Measurements from ENCODE around the gene STRIP2.

The STRIP2 gene

DNA sequence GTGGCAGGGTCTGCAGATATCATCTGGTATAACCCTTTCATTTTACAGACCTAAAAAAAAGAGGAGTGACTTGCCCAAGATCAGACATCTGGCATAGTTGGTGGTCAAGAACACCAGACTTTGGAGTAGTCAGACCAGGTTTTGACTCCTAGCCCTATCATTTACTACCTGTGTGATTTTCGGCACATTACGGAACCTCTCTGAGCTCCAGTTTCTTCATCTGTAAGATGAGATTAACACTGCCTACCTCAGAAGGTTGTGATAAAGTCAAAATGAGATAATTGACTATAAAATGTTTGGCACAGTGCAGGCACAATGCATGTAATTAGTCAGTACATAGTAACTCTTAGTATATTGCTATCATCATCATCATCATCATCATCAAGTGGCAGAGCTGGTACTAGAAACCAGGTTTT lies 1.2 kb downstream of the STRIP2 start:
- FAIRE-seq (no peak), DNase-seq (ENCODE audit: insufficient read length, low spot score) (no peak)

DNA sequence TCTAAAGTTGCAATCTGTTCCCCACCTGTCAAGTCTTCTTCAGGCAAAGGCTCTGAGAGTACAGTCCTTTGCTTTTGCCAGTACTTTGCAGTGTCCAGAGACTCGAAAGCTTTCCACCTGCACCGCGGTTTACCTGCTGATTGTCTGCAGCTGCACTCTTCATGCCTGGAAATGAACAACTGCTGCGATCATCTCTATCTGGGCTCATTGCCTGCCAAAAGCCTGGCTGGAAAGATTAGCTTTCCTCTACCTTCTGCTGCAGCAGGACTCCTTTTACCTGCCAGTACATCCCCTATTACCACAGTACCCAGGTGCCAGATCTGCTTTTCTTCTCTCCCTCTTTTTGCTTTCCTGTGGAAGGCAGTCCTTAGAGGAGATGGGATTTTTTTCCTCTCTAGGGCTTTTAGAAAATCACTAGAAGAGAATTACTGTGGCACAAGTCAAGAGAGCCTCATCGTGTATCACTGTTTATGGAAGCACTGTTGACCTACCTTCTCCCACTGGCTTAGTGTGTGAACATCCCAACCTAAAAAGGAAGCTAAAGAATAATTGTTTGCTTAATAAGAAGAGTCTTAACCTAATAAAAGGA lies 2.2 kb downstream of the STRIP2 start:
- FAIRE-seq (no peak), DNase-seq (ENCODE audit: insufficient read length, low spot score) (no peak)
- TF ChIP-seq, protein P1, sequence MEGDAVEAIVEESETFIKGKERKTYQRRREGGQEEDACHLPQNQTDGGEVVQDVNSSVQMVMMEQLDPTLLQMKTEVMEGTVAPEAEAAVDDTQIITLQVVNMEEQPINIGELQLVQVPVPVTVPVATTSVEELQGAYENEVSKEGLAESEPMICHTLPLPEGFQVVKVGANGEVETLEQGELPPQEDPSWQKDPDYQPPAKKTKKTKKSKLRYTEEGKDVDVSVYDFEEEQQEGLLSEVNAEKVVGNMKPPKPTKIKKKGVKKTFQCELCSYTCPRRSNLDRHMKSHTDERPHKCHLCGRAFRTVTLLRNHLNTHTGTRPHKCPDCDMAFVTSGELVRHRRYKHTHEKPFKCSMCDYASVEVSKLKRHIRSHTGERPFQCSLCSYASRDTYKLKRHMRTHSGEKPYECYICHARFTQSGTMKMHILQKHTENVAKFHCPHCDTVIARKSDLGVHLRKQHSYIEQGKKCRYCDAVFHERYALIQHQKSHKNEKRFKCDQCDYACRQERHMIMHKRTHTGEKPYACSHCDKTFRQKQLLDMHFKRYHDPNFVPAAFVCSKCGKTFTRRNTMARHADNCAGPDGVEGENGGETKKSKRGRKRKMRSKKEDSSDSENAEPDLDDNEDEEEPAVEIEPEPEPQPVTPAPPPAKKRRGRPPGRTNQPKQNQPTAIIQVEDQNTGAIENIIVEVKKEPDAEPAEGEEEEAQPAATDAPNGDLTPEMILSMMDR (IDR thresholded peaks at IDR 0.05; ENCODE audit: insufficient read depth, missing control alignments): no peak

More for the DNA sequence above, 1.2 kb downstream of the STRIP2 start:
- TF ChIP-seq, protein P1 (IDR thresholded peaks at IDR 0.05; ENCODE audit: insufficient read depth, missing control alignments): no peak

DNA sequence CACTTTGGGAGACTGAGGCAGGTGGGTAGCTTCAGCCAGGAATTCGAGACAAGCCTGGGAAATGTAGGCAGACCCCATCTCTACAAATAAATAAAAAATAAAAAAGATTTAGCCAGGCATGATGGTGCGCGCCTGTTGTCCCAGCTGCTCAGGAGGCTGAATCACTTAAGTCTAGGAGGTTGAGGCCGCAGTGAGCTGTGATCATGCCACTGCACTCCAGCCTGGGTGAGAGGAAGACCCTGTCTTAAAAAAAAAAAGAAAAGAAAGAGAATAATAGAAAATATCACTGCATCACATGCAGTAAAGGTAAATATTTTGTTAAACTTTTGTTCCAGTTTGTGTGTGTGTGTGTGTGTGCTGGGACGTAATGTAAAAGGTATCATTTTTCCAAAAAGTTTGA lies 3.0 kb downstream of the STRIP2 start:
- TF ChIP-seq, protein P1 (IDR thresholded peaks at IDR 0.05; ENCODE audit: insufficient read depth, missing control alignments): no peak
- FAIRE-seq (no peak), DNase-seq (ENCODE audit: insufficient read length, low spot score) (no peak)

DNA sequence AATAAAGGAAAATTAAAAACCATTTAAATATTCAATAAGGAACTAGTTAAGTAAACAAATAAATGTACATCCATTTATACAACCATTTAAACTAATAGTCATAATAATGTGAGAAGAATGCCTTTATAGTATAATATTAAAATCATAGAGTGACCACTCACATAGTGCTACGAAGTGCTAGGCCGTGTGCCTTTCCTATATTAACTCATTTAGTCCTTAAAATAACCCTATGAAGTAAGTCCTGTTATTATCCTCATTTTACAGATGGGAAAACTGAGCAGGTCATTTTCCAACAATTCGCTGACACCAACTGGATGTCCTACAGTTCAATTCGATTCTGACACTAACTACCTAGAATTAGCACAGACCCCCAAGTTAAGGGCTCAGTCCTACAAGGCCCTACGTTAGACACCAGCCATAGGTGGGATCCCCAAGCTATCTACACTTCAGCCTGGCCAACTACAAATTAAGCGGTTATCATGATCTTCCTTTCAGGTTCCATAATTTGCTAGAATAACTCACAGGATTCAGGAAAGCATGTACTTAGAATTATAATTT lies 4.1 kb downstream of the STRIP2 start:
- FAIRE-seq: no peak
- DNase-seq (ENCODE audit: insufficient read length, low spot score): no peak
- TF ChIP-seq, protein P1 (IDR thresholded peaks at IDR 0.05; ENCODE audit: insufficient read depth, missing control alignments): no peak

DNA sequence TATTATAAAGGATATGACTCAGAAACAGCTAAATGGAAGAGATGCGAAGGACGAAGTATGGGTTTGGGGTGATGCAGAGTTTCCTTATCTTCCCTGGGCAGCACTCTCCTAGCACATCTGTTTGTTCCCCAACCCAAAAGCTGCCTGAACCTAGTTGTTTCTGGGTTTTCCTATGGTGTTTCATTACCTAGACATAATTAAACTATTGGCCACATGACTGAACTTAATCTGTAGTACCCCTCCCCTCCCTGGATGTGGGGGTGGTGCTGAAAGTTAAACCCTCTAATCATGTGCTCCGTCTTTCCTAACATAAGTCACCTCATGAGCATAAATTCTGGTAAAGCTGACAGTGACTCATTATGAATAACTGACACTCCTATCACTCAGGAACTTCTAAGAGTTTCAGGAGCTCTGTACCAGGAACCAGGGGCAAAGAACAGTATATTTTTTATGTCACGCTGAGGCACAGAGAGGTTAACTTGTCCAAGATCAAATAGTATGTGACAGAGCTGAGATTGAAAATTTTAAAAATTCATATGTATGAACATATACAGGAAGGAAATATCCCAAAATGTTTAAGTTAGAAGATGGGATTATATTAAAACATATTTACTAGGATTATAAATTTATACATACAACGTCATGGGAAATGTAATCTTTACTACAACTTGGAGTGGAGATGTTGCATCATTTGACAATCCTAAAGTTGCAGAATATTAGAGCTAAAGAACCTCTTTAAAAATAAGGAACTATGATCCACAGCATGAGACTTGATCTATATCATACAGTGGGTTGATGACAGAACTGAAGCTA lies 4.8 kb downstream of the STRIP2 start:
- DNase-seq (ENCODE audit: insufficient read length, low spot score): no peak
- FAIRE-seq: no peak
- TF ChIP-seq, protein P1 (IDR thresholded peaks at IDR 0.05; ENCODE audit: insufficient read depth, missing control alignments): no peak

DNA sequence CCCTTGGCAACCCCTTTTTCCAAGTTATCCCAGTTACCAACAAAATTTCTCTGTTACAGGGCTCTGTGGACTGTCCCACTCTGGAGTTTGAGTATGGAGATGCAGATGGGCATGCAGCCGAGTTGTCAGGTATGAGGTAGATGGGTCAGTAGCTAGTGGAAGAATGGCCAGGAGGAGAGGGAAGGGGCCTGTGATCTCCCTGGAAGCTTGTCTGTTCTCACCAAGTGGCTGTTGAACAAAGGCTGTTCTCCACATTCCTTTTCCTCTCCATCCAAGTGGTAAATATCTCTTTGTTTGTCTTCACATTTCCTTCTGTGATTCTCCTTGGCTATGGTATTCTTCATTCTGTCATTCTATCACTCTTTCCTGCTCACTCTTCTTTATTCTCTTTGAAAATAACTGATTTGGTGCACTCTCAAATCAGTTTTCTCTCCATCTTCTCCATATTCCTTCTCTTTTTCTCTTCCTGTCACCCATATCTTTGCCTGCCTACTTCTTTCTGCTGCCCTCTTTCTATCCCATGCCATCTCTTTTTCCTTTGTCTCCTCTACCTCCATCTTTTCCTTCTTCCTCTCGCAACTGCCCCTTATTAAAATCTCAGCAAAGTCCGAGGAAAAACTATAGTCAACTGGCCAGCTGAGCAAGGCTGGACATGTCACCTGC lies 5.9 kb downstream of the STRIP2 start:
- FAIRE-seq: no peak
- no peak for DNase-seq (ENCODE audit: insufficient read length, low spot score)
- TF ChIP-seq, protein P1 (IDR thresholded peaks at IDR 0.05; ENCODE audit: insufficient read depth, missing control alignments): no peak
